Measurements from ENCODE around the gene SHANK1.
A peak's percentile ranks its signal among the peaks of the same experiment; 100 is the strongest.

SHANK1 gene

DNA sequence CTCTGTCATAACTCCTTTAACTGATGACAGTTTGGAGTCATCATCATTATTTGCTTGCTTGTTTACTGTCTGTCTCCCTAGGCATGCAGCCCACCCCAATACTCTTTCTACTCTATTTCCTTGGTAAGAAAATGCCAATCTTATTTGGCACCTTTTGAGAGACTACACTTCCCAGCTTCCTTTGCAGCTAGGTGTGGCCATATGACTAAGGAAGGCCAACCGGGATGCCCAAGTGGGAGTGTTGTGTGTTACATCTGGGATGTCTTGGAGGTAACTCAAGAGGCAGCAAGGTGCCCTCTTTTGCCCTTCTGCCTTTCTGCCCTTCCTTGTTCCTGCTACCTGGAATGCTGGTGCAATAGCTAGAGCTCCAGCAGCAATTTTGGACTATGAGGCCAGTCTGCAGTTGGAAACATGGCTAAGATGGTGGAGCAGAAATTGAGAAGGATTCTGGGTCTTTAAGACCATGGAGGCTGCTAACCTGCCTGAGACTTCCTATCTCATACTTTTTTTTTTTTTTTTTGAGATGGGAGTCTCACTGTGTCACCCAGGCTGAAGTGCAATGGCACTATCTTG, 42.9 kb downstream of the SHANK1 start:
- Histone ChIP-seq H3K4me1 (no peaks in the 10 kb centered on the region), H3K36me3 (replicated peaks) (no peaks in the 10 kb centered on the region), H3K27me3 (ENCODE audit: low read depth) (peaks cover 27% of the 10 kb centered on the region), H3K4me3 (no peak overlapping the region), H3K9me3 (no peaks in the 10 kb centered on the region)
- in situ Hi-C loops (cut with MboI; ENCODE audit: low sequenced_read_pairs), result no loop called here
- DNase-seq (ENCODE audit: low spot score in 2 of 2), result no peak

DNA sequence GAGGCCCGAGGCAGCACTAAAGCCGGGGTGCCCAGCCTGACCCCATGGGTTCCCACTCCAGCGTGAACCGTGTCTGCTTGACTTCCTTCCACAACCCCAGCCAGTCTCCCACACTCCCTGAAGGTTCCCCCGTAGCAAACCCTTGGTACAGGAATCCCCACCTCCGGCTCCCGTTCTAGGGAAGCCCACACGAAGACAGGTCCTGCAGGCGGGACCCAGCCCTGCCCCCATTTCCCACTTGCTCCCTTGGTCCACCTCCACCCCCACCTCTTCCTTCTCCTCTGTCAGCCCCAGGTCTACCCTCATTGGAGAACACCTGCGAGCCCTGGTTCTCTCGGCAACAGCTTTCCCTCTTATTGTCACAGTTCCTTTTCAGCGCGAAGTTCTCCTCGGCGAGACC, 46.5 kb downstream of the SHANK1 start:
- H3K36me3 ChIP-seq (replicated peaks), result no peaks in the 10 kb centered on the region
- H3K9me3 ChIP-seq, result no peaks in the 10 kb centered on the region
- H3K4me3 ChIP-seq, result no peak overlapping the region
- in situ Hi-C loops (cut with MboI; ENCODE audit: low sequenced_read_pairs), result no loop called here
- peaks cover 28% of the 10 kb centered on the region for H3K27me3 ChIP-seq (ENCODE audit: low read depth)
- no peak for DNase-seq (ENCODE audit: low spot score in 2 of 2)
- H3K4me1 ChIP-seq, result no peaks in the 10 kb centered on the region

DNA sequence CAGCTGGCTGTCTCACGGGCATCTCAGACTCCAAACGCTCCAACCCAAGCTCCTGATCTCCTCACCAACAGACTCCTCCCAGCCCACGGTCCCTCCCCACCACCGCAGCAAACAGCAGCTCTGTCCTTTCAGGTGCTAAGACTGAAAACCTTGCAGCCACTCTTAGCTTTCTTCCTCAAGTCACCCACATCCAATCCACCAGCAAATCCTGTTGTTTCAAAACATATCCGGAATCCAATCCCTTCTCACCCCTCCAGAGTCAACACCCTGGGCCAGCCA, 49.6 kb downstream of the SHANK1 start:
- Histone ChIP-seq H3K27me3 (ENCODE audit: low read depth) (peaks cover 45% of the 10 kb centered on the region), H3K9me3 (no peaks in the 10 kb centered on the region), H3K4me1 (no peaks in the 10 kb centered on the region), H3K4me3 (no peak overlapping the region), H3K36me3 (replicated peaks) (no peaks in the 10 kb centered on the region)
- DNase-seq (ENCODE audit: low spot score in 2 of 2), result no peak
- in situ Hi-C loops (cut with MboI; ENCODE audit: low sequenced_read_pairs), result no loop called here

DNA sequence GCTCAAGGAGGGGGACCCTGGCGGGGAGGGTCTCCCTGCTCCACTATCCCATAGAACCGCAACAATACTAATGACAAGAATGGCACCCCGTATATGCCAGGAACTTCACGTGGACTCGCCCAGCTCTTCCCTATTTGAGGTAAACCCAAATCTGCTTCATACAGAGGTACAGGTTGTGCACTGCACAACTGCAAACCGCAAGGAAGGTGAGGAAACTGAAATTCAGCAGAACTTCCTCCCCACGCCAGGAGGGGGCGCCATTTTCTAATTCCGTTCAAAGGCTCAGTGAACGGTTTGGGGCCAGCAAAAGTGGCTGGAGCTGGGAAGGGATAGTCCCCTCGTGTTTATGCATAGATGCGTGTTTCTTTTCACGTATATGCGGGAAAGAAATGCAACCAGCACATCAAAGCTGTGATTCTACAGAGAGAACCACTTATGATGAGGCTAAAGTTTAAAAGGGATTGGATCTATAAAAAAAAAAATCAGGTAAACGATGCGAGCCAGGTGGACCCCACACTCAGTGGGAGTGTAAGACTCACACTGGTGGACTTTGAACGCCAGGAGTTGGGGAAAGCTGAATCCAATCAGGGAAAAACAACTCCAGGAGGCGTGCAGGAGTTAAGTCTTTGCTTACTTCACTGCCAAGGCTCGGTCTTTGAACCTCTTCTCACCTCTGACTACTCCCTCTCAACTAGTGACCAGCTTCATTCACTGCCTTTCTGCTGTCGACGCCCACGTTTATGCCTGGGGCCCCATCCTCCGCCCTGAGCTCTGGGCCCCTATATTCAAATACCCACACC, 50.1 kb downstream of the SHANK1 start:
- in situ Hi-C loops (cut with MboI; ENCODE audit: low sequenced_read_pairs), result no loop called here
- peaks cover 45% of the 10 kb centered on the region for H3K27me3 ChIP-seq (ENCODE audit: low read depth)

DNA sequence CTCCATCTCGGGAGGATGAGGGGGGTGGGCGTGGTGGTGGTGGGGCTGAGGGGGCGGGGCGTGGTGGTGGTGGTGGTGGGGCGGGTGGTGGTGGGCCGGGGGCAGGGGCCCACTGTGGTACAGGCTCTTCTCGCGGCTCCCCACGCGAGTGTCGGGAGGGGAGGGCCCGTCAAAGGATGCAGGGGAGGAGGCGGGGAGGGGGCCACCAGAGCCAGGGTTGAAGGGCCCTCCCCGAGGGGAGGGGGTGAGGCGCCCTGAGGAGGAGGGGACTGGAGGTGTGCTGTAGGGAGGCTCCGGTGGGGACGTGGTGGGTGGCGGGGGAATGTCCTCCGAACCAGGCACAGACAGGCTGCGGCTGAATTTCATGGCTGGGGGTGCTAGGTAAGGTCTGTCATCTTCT, 50.7 kb downstream of the SHANK1 start:
- Histone ChIP-seq H3K4me1 (no peaks in the 10 kb centered on the region), H3K36me3 (replicated peaks) (no peaks in the 10 kb centered on the region), H3K27me3 (ENCODE audit: low read depth) (peaks cover 45% of the 10 kb centered on the region), H3K9me3 (no peaks in the 10 kb centered on the region), H3K4me3 (no peak overlapping the region)
- DNase-seq (ENCODE audit: low spot score in 2 of 2), result no peak
- in situ Hi-C loops (cut with MboI; ENCODE audit: low sequenced_read_pairs), result no loop called here

More for the DNA sequence above, 50.1 kb downstream of the SHANK1 start:
- H3K4me3 ChIP-seq, result no peak overlapping the region
- H3K9me3 ChIP-seq, result no peaks in the 10 kb centered on the region
- peak in 1 of 2 experiments; percentile 64 for DNase-seq (ENCODE audit: low spot score in 2 of 2)
- no peaks in the 10 kb centered on the region for H3K36me3 ChIP-seq (replicated peaks)
- H3K4me1 ChIP-seq, result no peaks in the 10 kb centered on the region

DNA sequence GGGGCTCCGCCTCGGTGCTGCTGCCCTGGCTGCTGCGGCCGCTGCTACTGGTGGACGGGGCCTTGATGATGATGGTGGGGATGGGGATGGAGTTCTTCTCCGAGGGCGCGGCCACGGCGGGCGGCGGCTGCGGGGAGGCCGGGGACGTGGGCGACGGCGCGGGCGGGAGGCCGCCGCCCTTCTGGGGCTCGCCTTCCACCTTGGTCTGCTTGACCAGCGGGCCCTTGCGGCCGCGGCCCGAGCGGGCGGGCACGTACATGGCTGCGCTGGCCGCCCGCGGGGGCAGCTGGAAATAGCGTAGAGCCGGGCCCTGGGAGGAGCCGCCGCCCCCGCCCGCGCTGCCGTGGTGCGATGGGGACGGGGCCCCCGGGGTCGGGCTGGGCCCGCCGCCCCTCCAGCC, 51.2 kb downstream of the SHANK1 start:
- Histone ChIP-seq H3K4me3 (no peak overlapping the region), H3K36me3 (replicated peaks) (no peaks in the 10 kb centered on the region), H3K4me1 (no peaks in the 10 kb centered on the region), H3K27me3 (ENCODE audit: low read depth) (peaks cover 45% of the 10 kb centered on the region), H3K9me3 (no peaks in the 10 kb centered on the region)
- in situ Hi-C loops (cut with MboI; ENCODE audit: low sequenced_read_pairs), result no loop called here
- DNase-seq (ENCODE audit: low spot score in 2 of 2), result no peak

DNA sequence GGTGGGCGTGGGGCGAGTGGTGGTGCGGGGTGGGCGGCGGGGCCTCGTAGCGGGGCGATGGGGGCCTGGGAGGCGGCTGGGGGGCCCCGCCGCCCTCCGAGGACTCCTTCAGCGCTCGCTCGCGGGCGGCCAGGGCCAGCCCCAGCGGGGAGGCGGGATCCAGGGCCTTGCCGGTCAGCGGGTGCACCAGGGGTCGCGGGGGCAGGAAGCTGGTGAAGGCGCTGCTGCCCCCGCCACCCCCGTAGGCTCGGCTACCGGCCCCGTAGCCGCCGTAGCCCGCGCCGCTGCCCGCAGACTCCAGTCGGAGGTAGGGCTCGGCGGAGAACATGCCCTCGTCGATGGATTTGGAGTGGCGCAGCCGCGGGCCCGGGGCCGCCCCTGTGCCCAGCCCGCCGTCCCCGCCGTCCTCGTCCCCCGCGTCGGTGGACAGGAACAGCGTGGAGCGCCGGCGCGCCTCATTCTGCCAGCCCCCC, 51.8 kb downstream of the SHANK1 start:
- in situ Hi-C loops (cut with MboI; ENCODE audit: low sequenced_read_pairs), result no loop called here

DNA sequence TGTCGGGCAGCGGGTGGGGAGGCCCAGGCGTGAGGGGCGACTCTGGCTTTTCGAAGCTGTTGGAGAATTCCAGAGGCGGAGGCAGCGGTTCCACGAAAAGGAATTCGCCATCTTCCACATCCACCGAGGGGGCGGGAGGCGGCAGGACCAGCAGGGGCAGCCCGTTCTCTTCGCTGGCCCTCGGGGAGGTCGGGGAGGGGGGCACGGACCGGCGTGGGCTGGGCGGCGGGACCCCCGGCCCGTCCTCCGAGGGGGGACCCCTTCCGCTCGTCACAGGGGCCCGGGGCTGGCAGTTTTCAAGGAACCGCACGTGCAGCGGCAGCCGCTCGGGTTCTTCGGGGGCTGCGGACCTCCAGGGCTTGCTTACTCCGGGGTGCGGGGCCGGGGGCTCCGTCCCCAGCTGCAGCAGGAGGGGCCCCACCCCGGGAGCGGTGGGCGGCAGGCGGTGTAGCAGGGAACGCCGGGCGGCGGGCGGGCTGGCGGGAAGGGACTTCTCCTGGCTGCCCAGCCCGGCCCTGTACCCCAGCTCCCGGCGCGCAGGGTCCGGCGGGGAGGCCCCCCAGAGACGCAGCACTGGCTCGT, 52.3 kb downstream of the SHANK1 start:
- in situ Hi-C loops (cut with MboI; ENCODE audit: low sequenced_read_pairs), result no loop called here
- Histone ChIP-seq H3K9me3 (no peaks in the 10 kb centered on the region), H3K4me3 (no peak overlapping the region)

More for the DNA sequence above, 51.8 kb downstream of the SHANK1 start:
- no peak for DNase-seq (ENCODE audit: low spot score in 2 of 2)
- H3K4me1 ChIP-seq, result no peaks in the 10 kb centered on the region
- H3K36me3 ChIP-seq (replicated peaks), result no peaks in the 10 kb centered on the region
- H3K9me3 ChIP-seq, result no peaks in the 10 kb centered on the region
- H3K4me3 ChIP-seq, result no peak overlapping the region
- peaks cover 42% of the 10 kb centered on the region for H3K27me3 ChIP-seq (ENCODE audit: low read depth)

DNA sequence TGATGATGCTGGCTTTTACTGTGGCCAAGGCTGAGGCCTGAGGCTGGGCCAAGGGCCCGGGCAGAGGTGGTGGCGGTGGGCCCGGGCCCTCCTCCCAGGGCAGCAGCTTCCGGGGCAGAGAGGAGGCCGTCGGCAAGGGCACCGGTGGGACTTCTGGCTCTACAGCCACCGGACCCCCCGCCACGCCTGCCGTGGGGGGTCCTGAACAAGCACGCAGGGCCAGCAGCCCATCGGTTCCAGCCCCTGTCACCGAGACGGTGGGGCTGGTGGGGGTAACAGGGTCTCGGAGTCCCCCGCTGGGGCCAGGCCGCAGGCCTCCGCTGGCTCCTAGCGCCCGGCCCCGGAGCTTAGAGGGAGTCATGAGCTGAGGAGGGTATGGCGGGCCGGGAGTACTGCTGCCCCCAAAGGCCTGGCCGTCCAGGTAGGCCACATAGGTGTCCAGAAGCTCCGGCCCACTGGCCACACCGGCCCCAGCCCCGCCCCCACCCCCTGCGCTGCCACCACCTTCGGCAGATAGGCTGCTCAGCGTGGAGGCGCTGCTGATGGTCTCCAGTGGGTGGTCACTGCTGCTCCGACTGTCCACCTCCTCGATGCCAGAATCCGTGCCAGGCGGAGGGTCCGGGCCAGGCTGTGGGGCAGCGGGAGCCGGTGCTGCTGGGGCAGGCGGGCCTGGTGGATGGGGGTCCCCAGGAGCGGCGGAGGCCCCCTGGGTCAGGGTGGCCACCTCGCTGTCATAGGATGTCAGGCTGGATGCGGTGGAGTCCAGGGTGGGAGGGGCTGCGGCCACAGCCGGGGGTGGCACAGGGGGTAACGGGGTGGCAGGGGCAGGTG, 53.0 kb downstream of the SHANK1 start:
- H3K4me1 ChIP-seq, result no peaks in the 10 kb centered on the region
- H3K9me3 ChIP-seq, result no peaks in the 10 kb centered on the region
- H3K27me3 ChIP-seq (ENCODE audit: low read depth), result peaks cover 33% of the 10 kb centered on the region
- in situ Hi-C loops (cut with MboI; ENCODE audit: low sequenced_read_pairs), result no loop called here
- H3K36me3 ChIP-seq (replicated peaks), result no peaks in the 10 kb centered on the region
- no peak for DNase-seq (ENCODE audit: low spot score in 2 of 2)
- no peak overlapping the region for H3K4me3 ChIP-seq

More for the DNA sequence above, 52.3 kb downstream of the SHANK1 start:
- peaks cover 39% of the 10 kb centered on the region for H3K27me3 ChIP-seq (ENCODE audit: low read depth)
- DNase-seq (ENCODE audit: low spot score in 2 of 2), result no peak
- H3K36me3 ChIP-seq (replicated peaks), result no peaks in the 10 kb centered on the region
- no peaks in the 10 kb centered on the region for H3K4me1 ChIP-seq

DNA sequence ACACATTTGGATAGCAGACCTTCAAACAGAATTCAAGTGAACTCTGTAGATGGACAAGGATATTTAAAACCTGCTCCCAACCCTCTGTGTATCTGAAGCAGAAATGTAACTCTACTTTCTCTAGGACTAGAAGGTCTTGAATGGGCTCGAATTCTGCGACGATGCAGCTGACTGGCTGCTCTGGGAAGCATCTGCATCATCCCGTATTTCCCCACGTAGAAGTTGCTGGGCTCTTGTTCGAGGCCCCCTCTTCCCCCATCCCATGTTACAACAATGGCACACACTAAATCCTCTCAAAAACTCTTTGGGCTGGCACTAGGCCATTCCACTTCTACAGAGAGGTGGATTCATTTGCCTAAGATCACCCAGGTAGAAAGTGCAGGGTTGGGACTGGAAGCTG, 55.4 kb downstream of the SHANK1 start:
- peaks cover 20% of the 10 kb centered on the region for H3K27me3 ChIP-seq (ENCODE audit: low read depth)
- in situ Hi-C loops (cut with MboI; ENCODE audit: low sequenced_read_pairs), result no loop called here

DNA sequence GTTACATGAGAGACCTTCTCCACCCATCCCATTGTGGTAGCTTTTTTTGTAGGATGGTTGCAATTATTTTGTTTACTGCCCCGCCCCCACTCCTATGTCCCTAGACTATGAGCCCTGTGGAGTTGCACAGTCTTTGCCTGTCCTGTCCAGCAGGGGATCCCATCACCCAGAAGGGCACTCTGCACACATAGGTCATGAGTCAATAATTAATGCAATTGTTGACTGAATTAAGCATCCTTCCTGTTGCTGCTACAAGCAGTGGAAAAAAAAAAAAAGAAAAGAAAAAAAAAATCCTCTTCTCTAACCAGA, 56.2 kb downstream of the SHANK1 start:
- H3K9me3 ChIP-seq, result no peaks in the 10 kb centered on the region
- peaks cover 3% of the 10 kb centered on the region; the same call in 1 of the 2 replicates for H3K4me1 ChIP-seq
- no peaks in the 10 kb centered on the region for H3K36me3 ChIP-seq (replicated peaks)
- H3K4me3 ChIP-seq, result no peak overlapping the region
- in situ Hi-C loops (cut with MboI; ENCODE audit: low sequenced_read_pairs), result no loop called here
- H3K27me3 ChIP-seq (ENCODE audit: low read depth), result peaks cover 17% of the 10 kb centered on the region
- peak in 1 of 2 experiments; percentile 24 for DNase-seq (ENCODE audit: low spot score in 2 of 2)

More for the DNA sequence above, 55.4 kb downstream of the SHANK1 start:
- no peaks in the 10 kb centered on the region for H3K36me3 ChIP-seq (replicated peaks)
- H3K4me3 ChIP-seq, result no peak overlapping the region
- no peaks in the 10 kb centered on the region for H3K9me3 ChIP-seq
- no peak for DNase-seq (ENCODE audit: low spot score in 2 of 2)
- H3K4me1 ChIP-seq, result no peaks in the 10 kb centered on the region

DNA sequence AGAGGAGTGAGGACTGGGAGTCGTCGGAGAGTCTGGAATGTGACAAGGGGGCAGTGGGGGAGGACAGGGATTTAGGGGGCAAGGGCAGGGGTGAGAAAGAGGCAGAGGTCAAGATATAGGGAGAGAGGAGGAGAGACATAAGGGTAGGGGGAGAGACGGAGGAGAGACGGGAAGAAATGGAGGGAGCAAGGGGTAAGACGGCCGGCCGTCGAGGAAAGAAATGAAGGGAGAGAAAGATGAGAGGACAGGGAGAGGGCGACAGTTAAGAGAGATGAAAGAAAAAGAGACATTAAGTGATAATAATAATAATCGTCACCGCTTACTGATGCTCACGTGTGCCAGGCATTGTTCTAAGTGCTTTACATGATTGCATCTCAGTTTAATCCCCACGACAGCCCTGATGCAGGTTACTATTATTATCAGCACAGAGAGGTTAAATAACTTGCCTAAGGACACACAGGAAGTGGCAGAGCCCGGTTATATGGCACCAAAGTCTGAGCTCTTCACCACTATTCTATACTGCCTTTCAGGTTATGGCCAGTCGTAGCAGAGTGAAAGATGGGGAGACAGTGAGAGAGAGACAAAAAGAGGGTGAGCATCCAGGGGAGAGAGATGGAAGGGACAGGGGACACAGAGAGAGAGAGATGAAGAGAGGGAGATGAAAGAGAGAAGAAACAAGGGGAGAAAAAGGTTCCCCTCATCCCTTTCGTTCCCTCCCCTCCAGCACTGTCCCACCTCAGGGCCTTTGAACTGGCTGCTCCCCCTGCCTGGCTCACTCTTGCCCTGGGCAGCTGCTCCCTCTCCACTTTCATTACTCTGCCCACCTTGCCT, 56.7 kb downstream of the SHANK1 start:
- no peak overlapping the region for H3K4me3 ChIP-seq
- DNase-seq (ENCODE audit: low spot score in 2 of 2), result no peak
- no peaks in the 10 kb centered on the region for H3K9me3 ChIP-seq
- in situ Hi-C loops (cut with MboI; ENCODE audit: low sequenced_read_pairs), result no loop called here
- H3K4me1 ChIP-seq, result peaks cover 4% of the 10 kb centered on the region; the same call in 1 of the 2 replicates
- peaks cover 16% of the 10 kb centered on the region for H3K27me3 ChIP-seq (ENCODE audit: low read depth)
- H3K36me3 ChIP-seq (replicated peaks), result no peaks in the 10 kb centered on the region

Data from HAP-1 (cell line).